GM19324 (cell line): Measurements from ENCODE around the gene WNT7A.

Experiments used
- ATAC-seq: cut with Tn5 transposase; IDR thresholded peaks from one replicate; pipeline ENCODE4 v1.9.1; 2021; ENCODE audit warnings: mild to moderate bottlenecking, moderate library complexity; ENCODE audit not compliant: unreplicated experiment, low FRiP score

Gene WNT7A

DNA sequence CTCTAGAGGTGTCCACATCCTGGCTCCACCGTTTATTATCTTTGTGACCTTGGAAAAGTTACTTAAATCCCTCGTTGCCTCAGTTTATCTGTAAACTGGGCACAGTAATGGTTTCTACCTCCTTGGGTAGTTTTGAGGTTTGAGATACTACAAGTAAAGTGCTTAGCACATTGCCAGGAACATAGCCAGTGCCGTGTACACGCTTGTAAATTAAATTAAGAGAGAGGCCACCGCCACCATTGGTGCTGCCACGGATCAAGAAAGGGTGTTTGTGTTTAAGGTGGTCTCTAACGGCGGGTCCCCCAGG lies 5.8 kb upstream of the WNT7A start:
- ATAC-seq = no peak

- no peak for ATAC-seq
Measured at GRCh38 chr3:13884851-13885703, 5.2 kb upstream of the WNT7A start.

- ATAC-seq = no peak
Measured at GRCh38 chr3:13883681-13884080, 3.8 kb upstream of the WNT7A start.

DNA sequence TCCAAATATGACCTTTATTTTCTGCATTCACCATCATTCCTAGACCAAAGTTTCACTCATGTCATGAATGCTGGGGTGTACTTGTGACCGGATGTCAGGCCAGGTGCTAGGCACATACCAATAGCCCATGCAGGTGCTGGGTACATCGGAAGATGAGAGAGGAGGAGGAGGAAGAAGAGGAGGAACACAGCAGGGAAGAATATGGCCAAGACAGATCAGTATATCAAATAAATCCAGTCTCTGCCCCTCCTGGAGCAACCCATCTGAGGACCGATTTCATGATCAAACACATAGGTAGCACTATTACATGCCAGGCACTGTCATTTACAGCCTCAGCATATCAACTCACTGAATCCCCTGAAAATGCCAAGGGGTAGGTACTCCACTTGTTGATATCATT lies 3.0 kb upstream of the WNT7A start:
- no peak for ATAC-seq

- ATAC-seq = no peak
Measured at GRCh38 chr3:13881536-13882410, 1.9 kb upstream of the WNT7A start.

GRCh38 chr3:13880811-13881156 lies 913 bp upstream of the WNT7A start:
- ATAC-seq = no peak

DNA sequence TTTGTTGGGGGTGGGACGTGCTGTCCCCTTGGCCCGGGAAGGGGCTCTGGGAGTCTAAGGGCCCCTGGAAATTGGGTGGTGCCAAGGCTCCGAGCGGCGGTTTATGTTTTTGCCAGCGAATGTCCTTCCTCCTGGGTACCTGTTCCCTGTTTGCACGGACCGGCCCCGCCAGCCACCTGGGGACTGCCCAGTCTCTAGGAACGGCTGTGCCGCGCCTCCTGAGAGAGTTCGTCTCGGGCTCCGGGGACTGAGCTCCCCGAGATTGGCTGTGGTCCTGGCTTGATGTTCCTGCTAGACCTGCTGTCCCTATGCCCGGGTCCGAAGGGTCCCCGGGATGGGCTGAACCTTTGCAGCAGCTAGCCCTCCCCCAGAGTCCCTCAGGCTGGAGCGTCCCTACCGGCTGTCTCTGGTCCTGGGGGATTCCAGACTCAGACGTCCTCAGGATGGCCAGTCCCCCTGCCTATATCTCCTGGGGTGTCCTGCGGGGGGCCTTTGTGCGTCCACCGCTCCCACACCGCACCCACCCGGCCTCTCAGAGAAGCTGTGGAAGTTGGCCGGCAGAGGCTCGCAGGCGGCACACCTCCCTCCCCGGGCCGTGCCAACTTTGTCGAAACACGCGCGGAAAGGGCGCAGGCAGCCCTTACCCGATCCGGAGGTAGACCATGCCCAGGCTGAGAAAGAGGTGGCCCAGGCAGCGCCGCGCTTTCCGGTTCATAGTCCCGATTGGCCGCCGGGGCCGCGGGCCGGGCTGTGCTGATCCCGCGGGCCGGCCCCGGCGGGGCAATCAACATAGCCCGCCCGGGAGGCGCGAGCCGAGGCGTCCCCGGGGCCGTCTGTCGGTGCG lies 547 bp downstream of the WNT7A start:
- no peak for ATAC-seq

DNA sequence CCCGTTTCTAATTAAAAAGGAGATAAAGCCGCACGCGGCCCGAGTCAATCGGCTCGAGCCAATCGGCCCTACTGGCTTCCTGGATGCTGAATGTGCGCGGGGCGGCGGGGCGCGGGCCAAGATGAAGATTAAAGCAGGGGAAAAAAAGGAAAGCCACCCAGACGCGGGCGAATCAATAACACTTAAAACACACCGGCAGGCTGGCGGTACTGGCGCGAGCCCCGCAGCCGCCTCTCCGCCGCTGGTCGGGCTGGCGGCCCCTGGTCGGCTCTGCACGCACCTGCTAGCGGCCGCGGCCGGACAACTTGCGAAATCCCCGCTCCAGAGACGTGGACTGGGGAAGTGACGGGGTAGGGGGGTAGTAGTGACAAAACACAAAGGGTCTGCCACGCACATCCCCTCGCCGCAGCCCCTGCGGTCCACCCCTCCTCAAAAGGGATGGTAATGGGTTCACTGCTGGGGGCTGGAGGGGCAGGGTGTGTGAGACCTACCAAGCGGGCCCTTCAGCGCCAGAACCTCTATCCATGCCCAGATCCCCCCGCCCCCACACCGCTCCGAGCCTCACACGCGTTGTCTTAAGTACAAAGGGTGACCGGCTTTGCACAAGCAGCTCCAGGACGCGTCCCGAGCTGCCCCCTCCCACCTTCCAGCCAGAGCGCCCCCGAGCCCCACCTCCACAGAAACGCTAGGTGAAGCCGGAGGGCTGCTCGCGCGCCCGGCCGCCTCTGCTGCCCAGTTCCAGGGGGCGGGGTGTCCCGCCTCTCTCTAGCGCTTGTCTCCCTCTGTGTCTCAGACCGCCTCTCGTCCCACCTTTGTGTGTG lies 1.4 kb downstream of the WNT7A start:
- no peak for ATAC-seq

DNA sequence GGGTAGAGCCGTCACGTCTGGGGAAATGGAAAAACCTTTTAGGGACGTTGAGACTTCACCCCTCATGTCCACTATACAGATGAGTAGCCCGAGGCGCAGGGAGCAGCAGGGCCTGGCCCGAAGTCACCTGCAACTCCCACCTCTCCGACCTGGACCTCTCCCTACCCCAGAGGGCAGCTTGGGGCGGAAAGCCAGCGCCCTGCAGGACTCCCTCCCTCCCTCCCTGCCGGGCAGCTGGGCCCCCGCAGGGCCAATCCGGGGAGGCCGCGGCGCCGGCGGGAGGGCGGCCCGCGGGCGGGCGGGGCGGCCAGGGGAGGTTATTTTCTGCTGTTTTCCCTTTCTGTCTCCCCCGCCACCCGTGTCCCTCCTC lies 2.0 kb downstream of the WNT7A start:
- no peak for ATAC-seq

DNA sequence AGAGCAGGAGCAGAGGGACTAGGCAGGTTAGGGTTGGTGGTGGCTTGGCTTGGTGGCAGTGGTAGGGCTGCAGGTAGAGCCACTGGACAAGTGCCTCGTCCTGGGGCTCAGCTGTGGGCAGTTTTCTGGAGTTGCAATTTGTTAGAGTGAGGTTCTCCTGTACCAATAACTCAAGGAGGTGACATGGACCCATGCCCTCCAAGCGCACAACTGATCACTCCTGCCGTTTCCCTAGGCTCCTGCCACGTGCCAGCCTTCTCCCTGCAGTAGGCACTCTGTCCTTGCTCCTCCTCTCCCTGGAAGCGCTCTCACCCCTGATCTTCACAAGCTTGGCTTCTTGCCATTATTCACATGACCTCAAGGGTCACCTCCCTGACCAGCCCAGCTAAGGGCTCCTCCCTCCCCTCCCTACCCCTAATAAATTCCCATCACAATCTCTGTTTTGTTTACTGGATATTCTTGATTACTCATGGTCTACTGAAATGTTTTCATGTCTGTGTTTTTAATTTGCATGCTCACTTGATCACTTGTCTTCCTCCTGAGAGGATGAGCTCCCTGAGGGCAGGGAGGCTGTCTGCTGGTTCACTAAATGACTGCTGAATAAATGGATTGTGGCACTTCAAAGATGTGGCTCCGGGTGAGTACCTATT lies 3.3 kb downstream of the WNT7A start:
- ATAC-seq = no peak

- no peak for ATAC-seq
Measured at GRCh38 chr3:13874891-13875290, 5.0 kb downstream of the WNT7A start.

GRCh38 chr3:13873818-13874217 lies 6.1 kb downstream of the WNT7A start:
- no peak for ATAC-seq

- no peak for ATAC-seq
Measured at GRCh38 chr3:13872451-13872850, 7.4 kb downstream of the WNT7A start.

DNA sequence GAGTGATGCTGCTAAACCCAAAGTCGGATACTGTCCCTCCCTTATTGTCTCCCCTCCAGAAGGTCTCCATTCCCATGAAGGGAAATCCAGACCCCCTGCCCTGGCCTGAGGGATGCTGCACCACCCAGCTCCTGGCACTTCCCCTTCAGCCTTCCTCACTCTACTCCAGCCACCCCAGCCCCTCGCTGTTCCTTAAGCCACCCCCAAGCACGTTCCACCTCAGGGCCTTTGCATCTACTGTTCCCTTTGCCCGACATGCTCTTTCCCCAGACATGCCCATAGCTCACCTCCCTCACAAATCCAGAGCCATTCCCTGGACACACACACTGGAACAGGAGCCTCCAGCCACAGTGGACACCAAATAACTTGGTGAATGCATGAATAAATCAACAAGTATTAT lies 8.1 kb downstream of the WNT7A start:
- ATAC-seq = no peak

DNA sequence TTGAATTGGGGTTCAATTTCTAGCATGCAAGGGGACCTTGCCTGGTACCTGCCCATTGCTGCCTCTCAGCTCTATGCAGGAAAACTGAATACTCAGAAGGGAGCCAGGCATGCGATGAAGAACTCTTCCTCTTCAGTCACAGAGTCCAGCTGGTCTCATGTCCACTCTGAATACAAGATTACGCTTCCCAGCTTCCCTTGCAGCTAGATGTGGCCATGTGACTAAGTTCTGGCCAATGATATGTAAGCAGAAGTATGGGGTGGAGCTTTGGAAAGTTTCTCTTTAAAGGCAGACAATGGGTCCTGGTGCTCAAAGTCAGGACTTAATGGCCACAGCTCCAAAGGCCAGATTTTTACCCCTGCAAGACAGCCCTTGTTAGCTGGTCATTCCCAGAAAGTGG lies 9.0 kb downstream of the WNT7A start:
- no peak for ATAC-seq

DNA sequence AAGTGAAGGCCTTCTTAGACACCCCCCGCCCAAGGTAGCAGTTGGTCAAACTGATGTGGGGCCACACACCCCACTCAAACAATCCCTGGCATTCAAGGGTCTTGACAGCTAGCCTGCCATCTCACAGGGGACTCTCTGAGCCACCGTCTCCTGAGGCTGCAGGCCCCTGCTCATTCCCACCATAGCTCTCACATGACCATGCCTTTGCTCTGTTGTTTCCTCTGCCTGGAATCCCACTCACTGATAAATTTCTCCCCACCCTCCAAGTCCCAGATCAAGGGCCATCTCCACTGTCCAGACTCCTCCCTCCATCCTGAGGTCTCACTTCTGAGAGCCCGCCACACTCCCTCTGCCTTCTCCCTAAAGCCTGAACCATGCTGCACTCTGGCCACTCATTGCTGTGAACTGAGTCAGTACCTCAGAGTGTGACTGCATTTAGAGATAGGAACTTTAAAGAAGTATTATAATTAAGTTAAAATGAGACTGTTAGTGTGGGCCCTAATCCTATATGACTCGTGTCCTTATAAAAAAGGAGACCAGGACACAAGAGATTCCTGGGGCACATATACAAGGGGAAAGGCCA lies 10.0 kb downstream of the WNT7A start:
- no peak for ATAC-seq

DNA sequence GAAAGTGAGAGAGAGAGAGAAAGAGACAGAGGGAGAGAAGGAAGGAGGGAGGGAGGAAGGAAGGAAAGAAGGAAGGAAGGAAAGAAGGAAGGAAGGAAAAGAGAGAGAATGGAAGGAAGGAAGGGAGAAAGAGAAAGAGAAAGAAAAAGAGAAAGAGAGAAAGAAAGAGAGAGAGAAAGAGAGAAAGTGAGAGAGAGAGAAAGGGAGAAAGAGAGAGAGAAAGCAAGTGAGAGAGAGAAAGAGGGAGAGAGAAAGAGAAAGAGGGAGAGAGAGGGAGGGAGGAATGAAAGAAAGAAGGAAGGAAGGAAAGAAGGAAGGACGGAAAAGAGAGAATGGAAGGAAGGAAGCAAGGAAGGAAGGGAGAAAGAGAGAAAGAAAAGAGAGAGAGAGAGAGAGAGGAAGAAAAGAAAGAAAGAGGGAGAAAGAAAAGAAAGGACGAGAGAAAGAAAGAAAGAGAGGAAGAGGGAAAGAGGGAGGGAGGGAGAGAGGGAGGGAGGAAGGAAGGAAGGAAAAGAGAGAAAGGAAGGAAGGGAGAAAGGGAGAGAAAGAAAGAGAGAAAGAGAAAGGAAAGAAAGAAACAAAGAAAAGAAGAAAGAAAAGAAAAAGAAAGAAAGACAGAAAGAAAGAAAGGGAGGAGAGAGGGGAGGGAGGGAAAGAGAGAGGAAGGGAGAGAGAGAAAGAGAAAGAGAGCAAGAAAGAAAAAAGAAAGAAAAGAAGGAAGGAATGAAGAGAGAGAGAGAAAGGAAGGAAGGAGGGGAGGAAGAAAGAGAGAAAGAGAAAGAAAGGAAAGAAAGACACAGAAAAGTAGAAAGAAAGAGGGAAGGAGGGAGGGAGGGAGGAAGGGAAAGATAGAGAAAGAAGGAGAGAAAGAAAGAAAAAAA lies 10.8 kb downstream of the WNT7A start:
- ATAC-seq = no peak

GRCh38 chr3:13867732-13868131 lies 12.1 kb downstream of the WNT7A start:
- ATAC-seq = no peak
